Osteocyte (in vitro differentiated cells): ENCODE measurements around the gene SH2D5. TPM values are rescaled to one million over a fixed set of nuclear protein-coding genes. Genes with fewer than 3 reads are reported as not detected.
"Not testable (repeated sequence)": the region's sequence is repeated elsewhere in the genome, so short reads cannot be mapped to it uniquely, and the experiment has no call there.

Experiments
- DNase-seq: peaks from one replicate; pipeline ENCODE4 v3.0.0; 2021; ENCODE audit warnings: mixed read lengths; ENCODE audit not compliant: unreplicated experiment; ENCODE audit errors: extremely low spot score
- H3K27ac Mint-ChIP-seq: one replicate; pipeline ENCODE4 v1.8.0; 2021; ENCODE audit warnings: mild to moderate bottlenecking, mixed read lengths; ENCODE audit not compliant: unreplicated experiment
- H3K27me3 Mint-ChIP-seq: one replicate; pipeline ENCODE4 v1.8.0; 2021; ENCODE audit warnings: mixed read lengths; ENCODE audit not compliant: unreplicated experiment
- H3K36me3 Mint-ChIP-seq: one replicate; pipeline ENCODE4 v1.8.0; 2021; ENCODE audit warnings: mixed read lengths; ENCODE audit not compliant: unreplicated experiment
- H3K4me1 Mint-ChIP-seq: one replicate; pipeline ENCODE4 v1.8.0; 2021; ENCODE audit warnings: mixed read lengths; ENCODE audit not compliant: unreplicated experiment
- H3K4me3 Mint-ChIP-seq: one replicate; pipeline ENCODE4 v1.8.0; 2021; ENCODE audit warnings: mild to moderate bottlenecking, moderate library complexity, mixed read lengths; ENCODE audit not compliant: unreplicated experiment
- H3K9me3 Mint-ChIP-seq: one replicate; pipeline ENCODE4 v1.8.0; 2021; ENCODE audit warnings: mixed read lengths; ENCODE audit not compliant: unreplicated experiment
- total RNA-seq: library from RNA; stranded (reverse); gene quantifications from 2 replicates; pipeline ENCODE4 v1.2.1, GENCODE V29; 2021
- TF ChIP-seq, protein P1 (sequence below): fragments of 200-600 bp; sonication (generic); IDR thresholded peaks from 2 replicates; pipeline ENCODE4 v1.5.0; 2021; ENCODE audit warnings: antibody characterized with exemption, mild to moderate bottlenecking, moderate library complexity

SH2D5 gene
- total RNA-seq, 1 donor from 2014 or later, result 0.46 TPM

DNA sequence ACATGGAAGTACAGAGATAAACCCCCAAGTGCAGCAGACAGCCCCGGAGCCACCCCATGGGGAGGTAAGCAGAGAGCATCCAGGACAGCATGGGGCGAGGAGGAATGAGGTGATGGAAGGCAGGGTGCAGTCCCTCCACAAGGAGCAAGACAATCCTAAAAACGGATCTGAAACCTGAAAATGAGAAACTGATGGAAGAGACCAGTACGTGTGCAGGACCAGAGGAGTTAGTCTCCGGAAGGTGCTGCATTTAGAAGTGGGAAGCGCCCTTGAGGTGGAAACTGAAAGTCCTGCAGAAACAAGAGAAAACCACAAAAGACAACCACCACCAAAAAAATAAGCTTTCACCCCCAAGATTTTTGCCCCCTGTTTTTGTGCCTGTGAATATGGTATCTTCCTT is 53.9 kb downstream of the SH2D5 start:
- no peak overlapping the region for H3K27ac Mint-ChIP-seq
- no peak overlapping the region for H3K4me3 Mint-ChIP-seq
- TF ChIP-seq, protein P1, sequence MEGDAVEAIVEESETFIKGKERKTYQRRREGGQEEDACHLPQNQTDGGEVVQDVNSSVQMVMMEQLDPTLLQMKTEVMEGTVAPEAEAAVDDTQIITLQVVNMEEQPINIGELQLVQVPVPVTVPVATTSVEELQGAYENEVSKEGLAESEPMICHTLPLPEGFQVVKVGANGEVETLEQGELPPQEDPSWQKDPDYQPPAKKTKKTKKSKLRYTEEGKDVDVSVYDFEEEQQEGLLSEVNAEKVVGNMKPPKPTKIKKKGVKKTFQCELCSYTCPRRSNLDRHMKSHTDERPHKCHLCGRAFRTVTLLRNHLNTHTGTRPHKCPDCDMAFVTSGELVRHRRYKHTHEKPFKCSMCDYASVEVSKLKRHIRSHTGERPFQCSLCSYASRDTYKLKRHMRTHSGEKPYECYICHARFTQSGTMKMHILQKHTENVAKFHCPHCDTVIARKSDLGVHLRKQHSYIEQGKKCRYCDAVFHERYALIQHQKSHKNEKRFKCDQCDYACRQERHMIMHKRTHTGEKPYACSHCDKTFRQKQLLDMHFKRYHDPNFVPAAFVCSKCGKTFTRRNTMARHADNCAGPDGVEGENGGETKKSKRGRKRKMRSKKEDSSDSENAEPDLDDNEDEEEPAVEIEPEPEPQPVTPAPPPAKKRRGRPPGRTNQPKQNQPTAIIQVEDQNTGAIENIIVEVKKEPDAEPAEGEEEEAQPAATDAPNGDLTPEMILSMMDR, result no peak
- H3K27me3 Mint-ChIP-seq, result peaks cover 9% of the 10 kb centered on the region
- no peaks in the 10 kb centered on the region for H3K4me1 Mint-ChIP-seq
- no peaks in the 10 kb centered on the region for H3K36me3 Mint-ChIP-seq
- DNase-seq, result no peak
- H3K9me3 Mint-ChIP-seq, result no peaks in the 10 kb centered on the region

GRCh38 chr1:20673626-20674025 is 58.9 kb downstream of the SH2D5 start:
- not testable (repeated sequence) for H3K27me3 Mint-ChIP-seq, H3K36me3 Mint-ChIP-seq, H3K4me1 Mint-ChIP-seq, H3K9me3 Mint-ChIP-seq, DNase-seq, H3K4me3 Mint-ChIP-seq, H3K27ac Mint-ChIP-seq

DNA sequence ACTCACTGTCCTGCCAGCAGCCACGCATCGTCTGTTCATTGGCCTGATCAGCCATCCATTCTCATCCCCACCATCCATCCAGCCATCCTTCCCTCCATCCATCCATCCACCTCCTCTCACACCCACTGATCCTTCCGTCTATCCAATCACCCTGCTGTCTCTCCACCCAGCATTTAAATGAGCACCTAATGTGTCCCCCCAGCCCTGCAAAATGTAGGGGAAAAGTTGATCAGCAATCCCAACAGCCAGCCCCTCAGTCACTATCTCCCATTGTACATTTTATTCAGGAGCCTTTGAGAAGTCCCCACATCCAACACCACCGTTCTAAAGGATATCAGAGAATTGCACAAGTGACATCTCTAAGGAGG is 60.3 kb downstream of the SH2D5 start:
- TF ChIP-seq, protein P1, result no peak
- Mint-ChIP-seq H3K36me3 (no peaks in the 10 kb centered on the region), H3K27me3 (peaks cover 9% of the 10 kb centered on the region), H3K27ac (no peak overlapping the region), H3K9me3 (no peaks in the 10 kb centered on the region), H3K4me1 (no peaks in the 10 kb centered on the region), H3K4me3 (no peak overlapping the region)
- no peak for DNase-seq

- Mint-ChIP-seq H3K36me3 (no peaks in the 10 kb centered on the region), H3K4me3 (no peak overlapping the region), H3K4me1 (no peaks in the 10 kb centered on the region), H3K27ac (no peak overlapping the region), H3K9me3 (no peaks in the 10 kb centered on the region), H3K27me3 (peaks cover 3% of the 10 kb centered on the region)
- TF ChIP-seq, protein P1, result no peak
- DNase-seq, result no peak
Measured at GRCh38 chr1:20670936-20671335, 61.6 kb downstream of the SH2D5 start.

Other genes with a start within 250 kb of the SH2D5 start
- gene CAMK2N1, start 246.5 kb downstream of the SH2D5 start, total RNA-seq, result 26.8 and 30.0 TPM in 2 replicates
- gene MUL1, start 224.6 kb downstream of the SH2D5 start, total RNA-seq, result 42.9 and 45.5 TPM in 2 replicates
- 0.37 and 0.43 TPM in 2 replicates for gene FAM43B, start 180.1 kb downstream of the SH2D5 start, total RNA-seq
- not detected in 2 replicates for gene CDA, start 143.6 kb downstream of the SH2D5 start, total RNA-seq
- 54.8 and 55.2 TPM in 2 replicates for gene PINK1, start 99.2 kb downstream of the SH2D5 start, total RNA-seq
- 266 and 267 TPM in 2 replicates for gene DDOST, start 71.3 kb downstream of the SH2D5 start, total RNA-seq
- 0.11 TPM in 1 of 2 replicates, not detected in the other for gene KIF17, start 14.7 kb downstream of the SH2D5 start, total RNA-seq
- 228 and 231 TPM in 2 replicates for gene HP1BP3, start 54.6 kb upstream of the SH2D5 start, total RNA-seq